ENCODE data around the gene S100PBP.

The S100PBP gene

DNA sequence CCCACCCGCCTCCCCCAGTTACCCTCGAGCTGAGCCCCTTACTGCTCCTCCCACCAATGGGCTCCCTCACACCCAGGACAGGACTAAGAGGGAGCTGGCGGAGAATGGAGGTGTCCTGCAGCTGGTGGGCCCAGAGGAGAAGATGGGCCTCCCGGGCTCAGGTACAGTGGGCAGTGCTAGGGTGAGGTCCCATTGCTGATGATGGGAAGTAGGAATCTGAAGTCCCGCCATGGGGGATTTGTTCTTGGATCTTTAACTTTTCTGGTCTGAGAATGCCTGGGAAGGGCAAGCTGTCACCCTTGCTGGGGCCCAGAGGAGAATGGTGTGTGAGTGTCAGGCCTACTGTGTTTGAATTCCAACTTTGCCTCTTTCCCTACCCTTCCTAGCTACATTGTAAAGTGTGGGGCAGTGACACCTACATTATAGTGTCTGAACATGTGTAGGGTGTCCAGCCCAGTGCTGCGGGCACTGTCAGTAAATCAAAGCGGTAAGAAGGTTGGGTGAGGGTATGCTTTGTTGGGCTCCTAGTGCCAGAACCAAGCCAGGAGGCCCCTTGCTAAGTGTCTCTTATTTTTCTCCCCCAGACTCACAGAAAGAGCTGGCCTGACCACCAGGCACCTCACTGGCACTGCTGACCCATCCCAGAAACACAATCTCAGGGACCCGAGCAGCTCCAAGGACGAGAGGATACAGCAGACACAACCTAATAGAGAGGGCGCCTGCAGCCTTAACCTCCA lies 45.0 kb upstream of the S100PBP start:
- Histone ChIP-seq H2BK12ac (ENCODE audit: low read length in 2 of 2) (no peak overlapping the region), H2BK5ac (ENCODE audit: low read depth, low read length, poor library complexity, severe bottlenecking) (no peak overlapping the region), H4K91ac (ENCODE audit: low read length) (no peak overlapping the region), H3K79me1 (replicated peaks; ENCODE audit: low read length, poor library complexity, severe bottlenecking) (peaks cover 16% of the 10 kb centered on the region), H3K23ac (ENCODE audit: low read length in 2 of 2) (no peak overlapping the region), H3K18ac (ENCODE audit: low read depth in 1 of 2, low read length in 2 of 2) (no peak overlapping the region), H3K9ac (ENCODE audit: low read length) (peak overlapping the region; percentile 19), H3K9me3 (ENCODE audit: control insufficient read depth, low read length) (no peaks in the 10 kb centered on the region), H2AFZ (ENCODE audit: low read depth, low read length) (no peak overlapping the region), H3K4me1 (ENCODE audit: control insufficient read depth, insufficient read depth, low read depth, low read length) (peaks cover 33% of the 10 kb centered on the region), H3K36me3 (ENCODE audit: control insufficient read depth in 1 of 2, insufficient read depth in 2 of 2, low read depth in 1 of 2, low read length in 2 of 2) (peaks cover 50 to 73% of the 10 kb centered on the region in 2 experiments), H2BK120ac (ENCODE audit: low read depth, low read length) (no peak overlapping the region), H3K14ac (ENCODE audit: low read length in 2 of 2) (no peak overlapping the region), H4K8ac (ENCODE audit: low read length) (no peak overlapping the region), H3K4ac (ENCODE audit: low read depth in 1 of 2, low read length in 2 of 2) (no peak overlapping the region), H3K27ac (ENCODE audit: low read length, poor library complexity, severe bottlenecking) (no peak overlapping the region), H3K4me2 (ENCODE audit: low read length, poor library complexity, severe bottlenecking) (no peak overlapping the region), H3K27me3 (ENCODE audit: control insufficient read depth in 1 of 2, insufficient read depth in 1 of 2, low read length in 2 of 2) (no peaks in the 10 kb centered on the region), H2AK5ac (ENCODE audit: low read length, severe bottlenecking) (no peak overlapping the region), H2BK15ac (ENCODE audit: low read depth, poor library complexity, severe bottlenecking) (no peak overlapping the region), H3K4me3 (ENCODE audit: insufficient read depth in 1 of 2, low read depth in 1 of 2, low read length in 2 of 2) (no peak overlapping the region)
- no peak for DNase-seq
- WGBS, result 92% methylated on average over 8 of the region's 10 CpGs

DNA sequence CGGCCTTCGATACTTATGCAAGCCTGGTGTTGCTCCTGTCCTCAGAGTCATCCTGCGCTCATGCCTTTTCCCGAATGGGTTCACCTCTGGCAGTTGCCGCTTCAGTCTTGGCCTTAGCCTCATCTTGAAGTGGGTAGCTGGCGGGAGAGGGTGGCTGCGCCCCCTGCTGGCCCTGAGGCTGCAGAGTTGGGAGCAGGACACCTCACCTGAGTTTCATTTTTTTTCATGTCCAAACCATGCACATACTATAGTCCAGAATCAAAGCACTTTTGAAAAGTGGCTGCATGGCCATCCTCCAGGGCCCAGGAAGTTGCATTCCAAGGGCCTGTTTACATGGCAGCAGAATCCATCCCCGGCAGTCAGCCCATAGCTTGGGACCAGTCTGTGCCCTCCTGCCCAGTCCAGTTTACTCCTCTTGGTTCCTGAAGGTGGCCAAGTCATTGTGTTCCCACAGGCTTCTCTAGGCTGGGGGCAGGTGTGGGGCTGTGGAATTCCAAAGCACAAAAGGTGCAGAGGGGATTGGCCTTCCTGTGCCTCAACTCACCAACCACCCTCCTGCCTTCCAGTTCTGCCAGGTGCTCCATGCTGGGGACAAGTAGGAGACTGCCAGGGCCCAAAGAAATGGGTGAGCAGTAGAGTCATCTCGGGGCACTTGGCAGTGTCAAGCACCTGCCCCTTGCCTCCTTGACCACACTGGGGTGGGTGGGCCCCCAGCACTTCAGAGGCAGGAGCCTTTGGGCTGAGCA lies 44.3 kb upstream of the S100PBP start:
- H2BK5ac ChIP-seq (ENCODE audit: low read depth, low read length, poor library complexity, severe bottlenecking), result no peak overlapping the region
- no peak overlapping the region for H2BK120ac ChIP-seq (ENCODE audit: low read depth, low read length)
- no peak overlapping the region for H3K4me3 ChIP-seq (ENCODE audit: insufficient read depth in 1 of 2, low read depth in 1 of 2, low read length in 2 of 2)
- no peak overlapping the region for H3K23ac ChIP-seq (ENCODE audit: low read length in 2 of 2)
- WGBS, result 47% methylated on average over 9 of the region's 9 CpGs
- H3K14ac ChIP-seq (ENCODE audit: low read length in 2 of 2), result no peak overlapping the region
- H3K9me3 ChIP-seq (ENCODE audit: control insufficient read depth, low read length), result no peaks in the 10 kb centered on the region
- H3K4ac ChIP-seq (ENCODE audit: low read depth in 1 of 2, low read length in 2 of 2), result no peak overlapping the region
- H4K8ac ChIP-seq (ENCODE audit: low read length), result no peak overlapping the region
- no peak overlapping the region for H2BK15ac ChIP-seq (ENCODE audit: low read depth, poor library complexity, severe bottlenecking)
- no peak overlapping the region for H2AK5ac ChIP-seq (ENCODE audit: low read length, severe bottlenecking)
- H3K9ac ChIP-seq (ENCODE audit: low read length), result peak overlapping the region; percentile 19
- H3K18ac ChIP-seq (ENCODE audit: low read depth in 1 of 2, low read length in 2 of 2), result no peak overlapping the region
- peak; percentile 72 for DNase-seq
- peaks cover 13% of the 10 kb centered on the region for H3K79me1 ChIP-seq (replicated peaks; ENCODE audit: low read length, poor library complexity, severe bottlenecking)
- H4K91ac ChIP-seq (ENCODE audit: low read length), result no peak overlapping the region
- no peak overlapping the region for H3K4me2 ChIP-seq (ENCODE audit: low read length, poor library complexity, severe bottlenecking)
- H2AFZ ChIP-seq (ENCODE audit: low read depth, low read length), result no peak overlapping the region
- no peak overlapping the region for H2BK12ac ChIP-seq (ENCODE audit: low read length in 2 of 2)
- H3K27ac ChIP-seq (ENCODE audit: low read length, poor library complexity, severe bottlenecking), result no peak overlapping the region
- H3K36me3 ChIP-seq (ENCODE audit: control insufficient read depth in 1 of 2, insufficient read depth in 2 of 2, low read depth in 1 of 2, low read length in 2 of 2), result peaks cover 54 to 70% of the 10 kb centered on the region in 2 experiments
- peaks cover 28% of the 10 kb centered on the region for H3K4me1 ChIP-seq (ENCODE audit: control insufficient read depth, insufficient read depth, low read depth, low read length)
- no peaks in the 10 kb centered on the region for H3K27me3 ChIP-seq (ENCODE audit: control insufficient read depth in 1 of 2, insufficient read depth in 1 of 2, low read length in 2 of 2)

DNA sequence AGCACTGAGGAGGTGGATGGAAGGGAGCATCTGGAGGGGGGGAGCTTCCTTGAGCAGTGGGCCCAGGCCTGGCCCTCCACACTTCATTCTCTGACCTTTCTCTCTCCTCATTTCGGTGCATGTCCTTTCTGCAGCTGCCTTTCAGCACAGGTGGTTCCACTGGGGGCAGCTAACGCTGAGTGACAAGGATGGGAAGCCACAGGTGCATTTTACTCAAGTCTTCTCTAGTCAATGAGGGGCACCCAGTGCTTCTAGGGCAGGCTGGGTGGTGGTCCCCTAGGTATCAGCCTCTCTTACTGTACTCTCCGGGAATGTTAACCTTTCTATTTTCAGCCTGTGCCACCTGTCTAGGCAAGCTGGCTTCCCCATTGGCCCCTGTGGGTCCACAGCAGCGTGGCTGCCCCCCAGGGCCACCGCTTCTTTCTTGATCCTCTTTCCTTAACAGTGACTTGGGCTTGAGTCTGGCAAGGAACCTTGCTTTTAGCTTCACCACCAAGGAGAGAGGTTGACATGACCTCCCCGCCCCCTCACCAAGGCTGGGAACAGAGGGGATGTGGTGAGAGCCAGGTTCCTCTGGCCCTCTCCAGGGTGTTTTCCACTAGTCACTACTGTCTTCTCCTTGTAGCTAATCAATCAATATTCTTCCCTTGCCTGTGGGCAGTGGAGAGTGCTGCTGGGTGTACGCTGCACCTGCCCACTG lies 43.5 kb upstream of the S100PBP start:
- H3K9me3 ChIP-seq (ENCODE audit: control insufficient read depth, low read length), result no peaks in the 10 kb centered on the region
- H3K23ac ChIP-seq (ENCODE audit: low read length in 2 of 2), result no peak overlapping the region
- H3K4ac ChIP-seq (ENCODE audit: low read depth in 1 of 2, low read length in 2 of 2), result no peak overlapping the region
- no peak overlapping the region for H2BK120ac ChIP-seq (ENCODE audit: low read depth, low read length)
- no peak overlapping the region for H2AK5ac ChIP-seq (ENCODE audit: low read length, severe bottlenecking)
- H4K8ac ChIP-seq (ENCODE audit: low read length), result no peak overlapping the region
- no peak overlapping the region for H3K18ac ChIP-seq (ENCODE audit: low read depth in 1 of 2, low read length in 2 of 2)
- no peak for DNase-seq
- 87% methylated on average over 5 of the region's 7 CpGs for WGBS
- H3K27me3 ChIP-seq (ENCODE audit: control insufficient read depth in 1 of 2, insufficient read depth in 1 of 2, low read length in 2 of 2), result no peaks in the 10 kb centered on the region
- no peak overlapping the region for H2BK15ac ChIP-seq (ENCODE audit: low read depth, poor library complexity, severe bottlenecking)
- H3K36me3 ChIP-seq (ENCODE audit: control insufficient read depth in 1 of 2, insufficient read depth in 2 of 2, low read depth in 1 of 2, low read length in 2 of 2), result peaks cover 57 to 71% of the 10 kb centered on the region in 2 experiments
- H3K4me3 ChIP-seq (ENCODE audit: insufficient read depth in 1 of 2, low read depth in 1 of 2, low read length in 2 of 2), result no peak overlapping the region
- no peak overlapping the region for H3K9ac ChIP-seq (ENCODE audit: low read length)
- no peak overlapping the region for H2AFZ ChIP-seq (ENCODE audit: low read depth, low read length)
- peaks cover 10% of the 10 kb centered on the region for H3K79me1 ChIP-seq (replicated peaks; ENCODE audit: low read length, poor library complexity, severe bottlenecking)
- H3K4me2 ChIP-seq (ENCODE audit: low read length, poor library complexity, severe bottlenecking), result no peak overlapping the region
- H4K91ac ChIP-seq (ENCODE audit: low read length), result no peak overlapping the region
- no peak overlapping the region for H3K14ac ChIP-seq (ENCODE audit: low read length in 2 of 2)
- H2BK12ac ChIP-seq (ENCODE audit: low read length in 2 of 2), result no peak overlapping the region
- no peak overlapping the region for H3K27ac ChIP-seq (ENCODE audit: low read length, poor library complexity, severe bottlenecking)
- H2BK5ac ChIP-seq (ENCODE audit: low read depth, low read length, poor library complexity, severe bottlenecking), result no peak overlapping the region
- peaks cover 26% of the 10 kb centered on the region for H3K4me1 ChIP-seq (ENCODE audit: control insufficient read depth, insufficient read depth, low read depth, low read length)

DNA sequence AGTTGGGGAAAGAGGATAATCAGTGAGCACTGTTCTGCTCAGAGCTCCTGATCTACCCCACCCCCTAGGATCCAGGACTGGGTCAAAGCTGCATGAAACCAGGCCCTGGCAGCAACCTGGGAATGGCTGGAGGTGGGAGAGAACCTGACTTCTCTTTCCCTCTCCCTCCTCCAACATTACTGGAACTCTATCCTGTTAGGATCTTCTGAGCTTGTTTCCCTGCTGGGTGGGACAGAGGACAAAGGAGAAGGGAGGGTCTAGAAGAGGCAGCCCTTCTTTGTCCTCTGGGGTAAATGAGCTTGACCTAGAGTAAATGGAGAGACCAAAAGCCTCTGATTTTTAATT lies 43.0 kb upstream of the S100PBP start:
- no peak overlapping the region for H2AFZ ChIP-seq (ENCODE audit: low read depth, low read length)
- H3K9ac ChIP-seq (ENCODE audit: low read length), result no peak overlapping the region
- no peak overlapping the region for H3K23ac ChIP-seq (ENCODE audit: low read length in 2 of 2)

More for the DNA sequence above, 43.0 kb upstream of the S100PBP start:
- Histone ChIP-seq H3K4me2 (ENCODE audit: low read length, poor library complexity, severe bottlenecking) (no peak overlapping the region), H3K4ac (ENCODE audit: low read depth in 1 of 2, low read length in 2 of 2) (no peak overlapping the region), H3K36me3 (ENCODE audit: control insufficient read depth in 1 of 2, insufficient read depth in 2 of 2, low read depth in 1 of 2, low read length in 2 of 2) (peaks cover 63 to 75% of the 10 kb centered on the region in 2 experiments), H3K27ac (ENCODE audit: low read length, poor library complexity, severe bottlenecking) (peak overlapping the region; percentile 11), H4K8ac (ENCODE audit: low read length) (no peak overlapping the region), H2AK5ac (ENCODE audit: low read length, severe bottlenecking) (no peak overlapping the region), H2BK120ac (ENCODE audit: low read depth, low read length) (no peak overlapping the region), H3K9me3 (ENCODE audit: control insufficient read depth, low read length) (no peaks in the 10 kb centered on the region), H3K4me3 (ENCODE audit: insufficient read depth in 1 of 2, low read depth in 1 of 2, low read length in 2 of 2) (no peak overlapping the region), H2BK15ac (ENCODE audit: low read depth, poor library complexity, severe bottlenecking) (no peak overlapping the region), H4K91ac (ENCODE audit: low read length) (no peak overlapping the region), H3K4me1 (ENCODE audit: control insufficient read depth, insufficient read depth, low read depth, low read length) (peaks cover 26% of the 10 kb centered on the region), H2BK5ac (ENCODE audit: low read depth, low read length, poor library complexity, severe bottlenecking) (no peak overlapping the region), H2BK12ac (ENCODE audit: low read length in 2 of 2) (peak overlapping the region in 1 of 2 experiments; percentile 15), H3K14ac (ENCODE audit: low read length in 2 of 2) (no peak overlapping the region), H3K79me1 (replicated peaks; ENCODE audit: low read length, poor library complexity, severe bottlenecking) (peaks cover 10% of the 10 kb centered on the region), H3K27me3 (ENCODE audit: control insufficient read depth in 1 of 2, insufficient read depth in 1 of 2, low read length in 2 of 2) (no peaks in the 10 kb centered on the region), H3K18ac (ENCODE audit: low read depth in 1 of 2, low read length in 2 of 2) (no peak overlapping the region)
- no peak for DNase-seq
